ACC112 (cell line): ENCODE results near the gene B4GALT1.

Experiments
- H2AFZ ChIP-seq: fragments of 200-600 bp; sonication (generic); one replicate; pipeline ENCODE4 v1.6.0; 2017; ENCODE audit warnings: antibody characterized with exemption, low read length; ENCODE audit not compliant: unreplicated experiment
- H3K27ac ChIP-seq: fragments of 200-600 bp; sonication (generic); 2 replicates; pipeline ENCODE4 v1.5.1; 2014; ENCODE audit warnings: low read depth, mild to moderate bottlenecking, antibody characterized with exemption, low read length, moderate library complexity
- H3K27me3 ChIP-seq: fragments of 200-600 bp; sonication (generic); 2 replicates; pipeline ENCODE4 v1.6.1; 2014; ENCODE audit warnings: mild to moderate bottlenecking, antibody characterized with exemption, low read length, moderate library complexity, mixed read lengths; ENCODE audit not compliant: insufficient read depth
- H3K36me3 ChIP-seq: fragments of 200-600 bp; sonication (generic); 2 replicates; pipeline ENCODE4 v1.6.1; 2016; ENCODE audit warnings: mild to moderate bottlenecking, antibody characterized with exemption, low read length, moderate library complexity, mixed read lengths; ENCODE audit not compliant: insufficient read depth
- H3K4me1 ChIP-seq: fragments of 200-600 bp; sonication (generic); one replicate; pipeline ENCODE4 v1.6.1; 2016; ENCODE audit warnings: low read length, mixed read lengths; ENCODE audit not compliant: insufficient read depth, unreplicated experiment, control insufficient read depth
- H3K4me3 ChIP-seq: fragments of 200-600 bp; sonication (generic); 2 replicates; pipeline ENCODE4 v1.5.1; 2014; ENCODE audit warnings: mild to moderate bottlenecking, low read depth, low read length
- H3K79me2 ChIP-seq: fragments of 200-600 bp; sonication (generic); one replicate; pipeline ENCODE4 v1.6.0; 2016; ENCODE audit warnings: low read length; ENCODE audit not compliant: control insufficient read depth, unreplicated experiment, insufficient read depth

The B4GALT1 gene

GRCh38 chr9:33137781-33138264, 29.3 kb downstream of the B4GALT1 start:
- Histone ChIP-seq H3K27me3 (no peaks in the 10 kb centered on the region), H3K4me3 (no peak overlapping the region), H2AFZ (no peak overlapping the region), H3K36me3 (0 out of 2 replicates have a peak, but pooled peaks cover 5% of the 10 kb centered on the region), H3K27ac (no peak overlapping the region), H3K79me2 (peaks cover 84% of the 10 kb centered on the region), H3K4me1 (peaks cover 37% of the 10 kb centered on the region)

- H3K27me3 ChIP-seq = no peaks in the 10 kb centered on the region
- H3K36me3 ChIP-seq = 0 out of 2 replicates have a peak, but pooled peaks cover 5% of the 10 kb centered on the region
- no peak overlapping the region for H3K4me3 ChIP-seq
- H3K4me1 ChIP-seq = peaks cover 38% of the 10 kb centered on the region
- peaks cover 77% of the 10 kb centered on the region for H3K79me2 ChIP-seq
- H2AFZ ChIP-seq = no peak overlapping the region
- no peak overlapping the region for H3K27ac ChIP-seq
Observed at GRCh38 chr9:33136721-33137670, 30.1 kb downstream of the B4GALT1 start.

- Histone ChIP-seq H3K4me1 (peaks cover 40% of the 10 kb centered on the region), H2AFZ (no peak overlapping the region), H3K27me3 (no peaks in the 10 kb centered on the region), H3K4me3 (no peak overlapping the region), H3K79me2 (peaks cover 73% of the 10 kb centered on the region), H3K36me3 (0 out of 2 replicates have a peak, but pooled peaks cover 5% of the 10 kb centered on the region), H3K27ac (no peak overlapping the region)
Observed at GRCh38 chr9:33135470-33135958, 31.6 kb downstream of the B4GALT1 start.

- 0 out of 2 replicates have a peak, but pooled peaks cover 5% of the 10 kb centered on the region for H3K36me3 ChIP-seq
- no peaks in the 10 kb centered on the region for H3K27me3 ChIP-seq
- no peak overlapping the region for H2AFZ ChIP-seq
- no peak overlapping the region for H3K27ac ChIP-seq
- no peak overlapping the region for H3K4me3 ChIP-seq
- peaks cover 35% of the 10 kb centered on the region for H3K4me1 ChIP-seq
- H3K79me2 ChIP-seq = peaks cover 73% of the 10 kb centered on the region
Observed at GRCh38 chr9:33135031-33135461, 32.1 kb downstream of the B4GALT1 start.

- Histone ChIP-seq H3K79me2 (peaks cover 66% of the 10 kb centered on the region), H3K27ac (no peak overlapping the region), H3K4me3 (no peak overlapping the region), H3K4me1 (peaks cover 21% of the 10 kb centered on the region), H3K36me3 (0 out of 2 replicates have a peak, but pooled peaks cover 5% of the 10 kb centered on the region), H2AFZ (no peak overlapping the region), H3K27me3 (no peaks in the 10 kb centered on the region)
Observed at GRCh38 chr9:33133186-33133585, 34.0 kb downstream of the B4GALT1 start.

- Histone ChIP-seq H3K27ac (peak overlapping the region; percentile 83), H3K36me3 (peaks cover 13% of the 10 kb centered on the region), H2AFZ (no peak overlapping the region), H3K27me3 (no peaks in the 10 kb centered on the region), H3K79me2 (peaks cover 55% of the 10 kb centered on the region), H3K4me1 (peaks cover 21% of the 10 kb centered on the region), H3K4me3 (no peak overlapping the region)
Observed at GRCh38 chr9:33131790-33132772, 35.1 kb downstream of the B4GALT1 start.

GRCh38 chr9:33130961-33131789, 36.0 kb downstream of the B4GALT1 start:
- Histone ChIP-seq H3K27ac (peak overlapping the region; percentile 83), H3K4me1 (peaks cover 27% of the 10 kb centered on the region), H2AFZ (no peak overlapping the region), H3K27me3 (no peaks in the 10 kb centered on the region), H3K79me2 (peaks cover 46% of the 10 kb centered on the region), H3K36me3 (peaks cover 16% of the 10 kb centered on the region), H3K4me3 (no peak overlapping the region)

- no peak overlapping the region for H2AFZ ChIP-seq
- H3K36me3 ChIP-seq = peaks cover 16% of the 10 kb centered on the region
- peak overlapping the region; percentile 83; the same call in 1 of the 2 replicates for H3K27ac ChIP-seq
- peaks cover 40% of the 10 kb centered on the region for H3K79me2 ChIP-seq
- peaks cover 37% of the 10 kb centered on the region for H3K4me1 ChIP-seq
- no peaks in the 10 kb centered on the region for H3K27me3 ChIP-seq
- H3K4me3 ChIP-seq = no peak overlapping the region
Observed at GRCh38 chr9:33129886-33130881, 37.0 kb downstream of the B4GALT1 start.
